GM18870 (cell line): Measurements from ENCODE around the gene GALNT4.

Source experiments
- ATAC-seq: cut with Tn5 transposase; IDR thresholded peaks from one replicate; pipeline ENCODE4 v1.9.1; 2021; ENCODE audit warnings: moderate library complexity; ENCODE audit not compliant: unreplicated experiment

The GALNT4 gene

GRCh38 chr12:89494411-89495231 is 30.0 kb downstream of the GALNT4 start:
- peak; percentile 70 for ATAC-seq

GRCh38 chr12:89493670-89494302 is 30.8 kb downstream of the GALNT4 start:
- ATAC-seq: no peak

GRCh38 chr12:89492883-89493282 is 31.7 kb downstream of the GALNT4 start:
- ATAC-seq: no peak

GRCh38 chr12:89490922-89491321 is 33.7 kb downstream of the GALNT4 start:
- no peak for ATAC-seq

- ATAC-seq: no peak
Observed at GRCh38 chr12:89486264-89486663, 38.3 kb downstream of the GALNT4 start.

GRCh38 chr12:89484470-89484869 is 40.1 kb downstream of the GALNT4 start:
- no peak for ATAC-seq

GRCh38 chr12:89481213-89481914 is 43.2 kb downstream of the GALNT4 start:
- no peak for ATAC-seq

GRCh38 chr12:89479982-89480381 is 44.6 kb downstream of the GALNT4 start:
- no peak for ATAC-seq

- ATAC-seq: no peak
Observed at GRCh38 chr12:89477633-89478279, 46.8 kb downstream of the GALNT4 start.

- no peak for ATAC-seq
Observed at GRCh38 chr12:89476904-89477595, 47.5 kb downstream of the GALNT4 start.

GRCh38 chr12:89476232-89476631 is 48.4 kb downstream of the GALNT4 start:
- no peak for ATAC-seq

GRCh38 chr12:89475203-89475990 is 49.2 kb downstream of the GALNT4 start:
- ATAC-seq: no peak

- ATAC-seq: no peak
Observed at GRCh38 chr12:89474615-89475014, 50.0 kb downstream of the GALNT4 start.
